NCI-H774 (cell line): ENCODE measurements around the gene BNIP5.
"Not testable (repeated sequence)": the region's sequence is repeated elsewhere in the genome, so short reads cannot be mapped to it uniquely, and the experiment has no call there.

Experiments
- DNase-seq: peaks from one replicate; lab custom pipeline; 2025; lab: John Stamatoyannopoulos, UW

BNIP5 gene

GRCh38 chr6:36340618-36341454 lies 4.1 kb upstream of the BNIP5 start:
- peak; percentile 25 for DNase-seq

DNA sequence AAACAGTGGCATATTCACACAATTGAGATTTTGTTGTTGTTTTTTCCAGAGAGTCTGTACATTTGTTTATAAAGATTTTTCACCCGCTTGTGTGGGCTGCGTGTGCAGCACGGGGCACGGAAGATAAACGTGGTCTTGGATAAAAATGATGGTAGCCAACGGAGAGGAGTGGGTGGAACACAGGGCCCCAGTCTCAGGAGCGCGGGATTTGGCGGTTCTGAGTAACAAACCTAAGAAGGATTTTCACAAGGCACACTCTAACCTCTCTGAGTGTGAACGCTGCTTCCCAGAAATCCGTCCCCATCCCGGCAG lies 3.6 kb upstream of the BNIP5 start:
- DNase-seq: no peak

DNA sequence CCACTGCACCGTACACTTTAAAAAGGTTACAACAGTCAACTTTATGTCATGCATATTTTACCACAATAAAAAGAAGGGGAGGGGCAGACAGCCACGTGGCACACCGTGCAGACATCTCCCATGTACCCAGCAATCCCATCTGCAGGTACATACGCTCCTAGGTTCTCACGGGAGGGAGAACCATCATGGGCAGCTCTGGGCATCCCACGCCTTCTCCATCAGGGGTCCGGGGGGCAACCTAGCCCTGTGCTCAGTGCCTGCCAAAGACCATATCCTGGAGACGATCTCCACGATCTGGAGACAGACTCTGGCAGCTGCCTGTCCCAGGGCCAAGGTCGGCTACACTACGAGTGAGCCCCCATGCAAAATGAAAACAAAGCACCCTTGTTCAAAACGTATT lies 2.5 kb upstream of the BNIP5 start:
- no peak for DNase-seq

DNA sequence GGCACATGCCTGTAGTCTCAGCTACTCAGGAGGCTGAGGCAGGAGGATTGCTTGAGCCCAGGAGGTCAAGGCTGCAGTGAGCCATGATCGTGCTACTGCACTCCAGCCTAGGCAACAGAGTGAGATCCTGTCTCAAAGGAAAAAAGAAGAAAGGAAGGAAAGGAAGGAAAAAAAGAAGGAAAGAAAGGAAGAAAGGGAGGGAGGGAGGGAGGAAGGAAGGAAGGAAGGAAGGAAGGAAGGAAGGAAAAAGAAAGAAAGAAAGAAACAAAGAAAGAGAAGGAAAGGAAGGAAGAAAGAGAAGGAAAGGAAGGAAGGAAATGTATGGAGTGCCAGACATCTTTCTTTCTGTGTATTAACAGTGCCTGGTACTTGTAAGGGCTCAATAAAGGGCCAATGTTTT lies 1.5 kb upstream of the BNIP5 start:
- not testable (repeated sequence) for DNase-seq

DNA sequence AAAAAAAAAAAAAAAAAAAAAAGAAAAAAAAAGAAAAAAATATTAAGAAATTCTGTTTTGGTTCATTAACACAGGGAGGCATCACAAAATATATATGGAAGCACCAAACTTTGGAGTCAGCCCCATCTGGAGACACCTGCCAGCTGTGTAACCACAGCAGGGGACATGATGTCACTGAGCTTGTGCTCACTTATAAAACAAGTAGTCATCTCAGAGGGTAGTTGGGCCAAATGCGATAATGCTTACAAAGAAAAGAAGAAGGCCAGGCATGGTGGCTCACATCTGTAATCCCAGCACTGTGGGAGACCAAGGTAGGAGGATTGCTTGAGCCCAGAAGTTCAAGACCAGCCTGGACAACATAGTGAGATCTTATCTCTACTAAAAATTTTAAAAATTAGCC lies 1.1 kb upstream of the BNIP5 start:
- DNase-seq: no peak

GRCh38 chr6:36336208-36336710 lies 429 bp downstream of the BNIP5 start:
- no peak for DNase-seq

DNA sequence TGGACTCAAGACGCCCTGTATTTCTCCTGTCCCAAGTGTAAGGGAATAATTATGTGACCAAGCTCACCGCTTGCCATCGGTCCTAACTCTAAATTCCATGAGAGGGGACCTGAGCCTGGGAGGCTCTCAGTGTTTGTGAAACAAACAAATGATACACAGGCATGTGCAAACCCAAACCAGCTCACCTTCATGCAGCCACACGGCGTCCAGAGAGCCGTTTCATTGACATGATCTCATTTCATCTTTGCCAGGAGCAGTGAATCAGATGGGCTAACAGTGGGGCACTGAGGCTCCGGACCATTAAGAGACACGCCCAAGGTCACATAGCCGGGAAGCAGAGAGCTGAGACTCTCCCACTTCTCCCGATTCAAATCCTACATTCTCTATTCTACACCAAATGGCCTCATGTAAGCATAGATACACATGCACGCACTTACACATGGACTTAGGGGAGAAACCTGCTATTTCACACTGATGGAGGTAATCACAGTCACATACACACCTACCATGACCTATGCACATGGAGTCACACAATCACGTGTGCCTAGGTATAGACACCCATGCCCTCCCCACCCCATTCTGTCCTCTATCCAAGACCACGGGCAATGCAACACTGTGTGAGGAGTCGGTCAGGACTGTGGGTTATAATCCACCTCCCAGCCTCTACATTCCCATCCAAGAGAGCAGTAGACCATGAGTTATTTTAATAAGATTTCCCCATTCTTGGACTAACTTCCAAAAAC lies 1.1 kb downstream of the BNIP5 start:
- no peak for DNase-seq

- DNase-seq: no peak
Measured at GRCh38 chr6:36334832-36335459, 1.7 kb downstream of the BNIP5 start.

DNA sequence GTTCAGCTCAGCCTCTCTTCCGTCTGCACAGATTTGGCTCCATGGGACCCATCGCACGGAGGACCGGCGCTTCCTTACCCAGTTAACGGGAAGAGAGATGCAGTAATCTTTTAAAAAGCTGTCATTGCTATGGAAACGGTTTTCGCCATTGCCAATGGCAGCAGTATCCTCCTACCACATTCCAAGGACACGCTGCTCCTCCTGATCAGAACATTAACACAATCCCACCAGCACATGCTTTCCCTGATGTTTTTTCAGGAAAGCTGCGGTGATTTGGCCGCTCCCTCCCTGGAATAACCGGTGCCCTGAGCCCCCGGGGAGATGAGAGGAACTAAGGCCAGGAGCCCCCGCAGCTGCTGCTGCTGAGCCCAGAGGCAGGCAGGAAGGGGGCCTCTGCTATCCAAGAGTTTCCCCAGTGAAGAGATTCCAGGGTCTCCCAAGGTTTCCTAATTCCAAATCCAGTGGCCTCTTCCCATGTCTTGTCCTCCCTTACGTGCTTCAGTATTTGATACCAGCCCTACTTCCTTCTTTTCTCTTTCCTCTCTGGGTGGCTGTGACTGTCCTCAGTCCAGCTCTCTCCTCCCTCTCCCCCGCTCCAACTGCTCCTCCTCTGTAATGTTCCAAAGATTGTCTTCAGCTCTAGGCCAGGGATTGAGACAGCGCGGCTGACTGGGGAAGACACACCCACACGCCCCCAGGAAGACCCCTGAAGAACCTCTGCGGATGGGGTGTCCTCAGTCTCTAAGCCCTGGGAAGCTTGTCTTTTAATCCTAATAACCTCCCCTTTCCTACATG lies 2.6 kb downstream of the BNIP5 start:
- no peak for DNase-seq

GRCh38 chr6:36333171-36333895 lies 3.4 kb downstream of the BNIP5 start:
- no peak for DNase-seq

GRCh38 chr6:36331381-36331780 lies 5.3 kb downstream of the BNIP5 start:
- DNase-seq: no peak

DNA sequence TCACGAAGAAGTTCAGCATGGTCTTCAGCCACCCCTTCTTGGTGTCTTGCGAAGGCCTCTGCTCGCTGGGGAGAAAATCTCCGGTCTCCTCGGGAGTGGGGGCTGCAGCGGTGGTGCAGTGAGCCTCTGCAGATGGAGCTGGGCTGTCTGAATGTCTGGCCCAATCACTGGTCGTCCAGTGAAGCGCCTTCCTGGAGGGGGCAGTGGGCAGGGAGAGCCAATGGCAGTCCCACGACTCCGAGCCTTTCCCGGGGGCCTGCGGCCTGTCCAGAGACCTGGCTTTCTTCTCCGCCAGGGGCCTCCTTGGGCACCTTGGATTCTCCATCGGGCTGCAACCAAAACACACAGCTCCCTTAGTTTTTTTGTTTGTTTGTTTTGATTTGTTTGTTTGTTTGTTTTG lies 6.3 kb downstream of the BNIP5 start:
- no peak for DNase-seq

- DNase-seq: no peak
Measured at GRCh38 chr6:36329798-36330291, 6.8 kb downstream of the BNIP5 start.

- no peak for DNase-seq
Measured at GRCh38 chr6:36328600-36328999, 8.1 kb downstream of the BNIP5 start.

GRCh38 chr6:36327919-36328236 lies 8.8 kb downstream of the BNIP5 start:
- DNase-seq: no peak

GRCh38 chr6:36327226-36327918 lies 9.3 kb downstream of the BNIP5 start:
- DNase-seq: no peak

- no peak for DNase-seq
Measured at GRCh38 chr6:36326356-36326995, 10.2 kb downstream of the BNIP5 start.

- no peak for DNase-seq
Measured at GRCh38 chr6:36324715-36325114, 12.0 kb downstream of the BNIP5 start.

- no peak for DNase-seq
Measured at GRCh38 chr6:36324191-36324590, 12.5 kb downstream of the BNIP5 start.

GRCh38 chr6:36323062-36323461 lies 13.6 kb downstream of the BNIP5 start:
- DNase-seq: no peak
